Keratinocyte (primary cell): ENCODE results near the gene FTO.

Experiments
- EZH2 ChIP-seq: IDR thresholded peaks from one replicate; pipeline ENCODE4 v1.6.1; 2012; ENCODE audit warnings: inconsistent platforms, mild to moderate bottlenecking, low read length, moderate library complexity
- TF ChIP-seq, protein P1 (sequence below), 3 experiments: IDR thresholded peaks in 1 of 3; conservative IDR thresholded peaks in 1 of 3; optimal IDR thresholded peaks in 1 of 3; 2 replicates in 2 of 3; 3 replicates in 1 of 3; pipeline versions ENCODE3 to v1.5.1; 2011; ENCODE audit warnings: low read length in 3 of 3, mild to moderate bottlenecking in 3 of 3, moderate library complexity in 2 of 3, control low read depth in 1 of 3, inconsistent platforms in 1 of 3; ENCODE audit not compliant: insufficient read depth in 2 of 3; ENCODE audit errors: extremely low read depth in 1 of 3

DNA sequence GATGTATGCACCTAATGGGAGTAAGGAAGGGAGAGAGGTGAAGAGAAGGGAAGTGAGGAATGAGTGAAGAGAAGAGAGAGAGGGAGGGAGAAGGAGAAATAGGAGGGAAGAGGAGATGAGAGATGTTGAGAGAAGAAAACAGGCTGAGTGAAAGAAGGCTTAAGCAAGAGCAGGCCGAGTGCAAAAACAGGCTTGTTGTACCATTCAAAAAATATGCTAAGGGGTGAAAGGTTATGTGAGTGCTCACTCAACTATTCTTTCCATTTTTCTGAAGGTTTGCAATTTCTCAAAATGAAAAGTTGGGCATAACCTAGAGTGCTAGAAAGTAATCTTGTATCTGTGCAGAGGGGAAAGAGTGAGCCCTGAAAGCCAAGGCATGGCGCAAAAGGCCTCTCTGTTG lies 23.2 kb upstream of the FTO start:
- TF ChIP-seq, protein P1, sequence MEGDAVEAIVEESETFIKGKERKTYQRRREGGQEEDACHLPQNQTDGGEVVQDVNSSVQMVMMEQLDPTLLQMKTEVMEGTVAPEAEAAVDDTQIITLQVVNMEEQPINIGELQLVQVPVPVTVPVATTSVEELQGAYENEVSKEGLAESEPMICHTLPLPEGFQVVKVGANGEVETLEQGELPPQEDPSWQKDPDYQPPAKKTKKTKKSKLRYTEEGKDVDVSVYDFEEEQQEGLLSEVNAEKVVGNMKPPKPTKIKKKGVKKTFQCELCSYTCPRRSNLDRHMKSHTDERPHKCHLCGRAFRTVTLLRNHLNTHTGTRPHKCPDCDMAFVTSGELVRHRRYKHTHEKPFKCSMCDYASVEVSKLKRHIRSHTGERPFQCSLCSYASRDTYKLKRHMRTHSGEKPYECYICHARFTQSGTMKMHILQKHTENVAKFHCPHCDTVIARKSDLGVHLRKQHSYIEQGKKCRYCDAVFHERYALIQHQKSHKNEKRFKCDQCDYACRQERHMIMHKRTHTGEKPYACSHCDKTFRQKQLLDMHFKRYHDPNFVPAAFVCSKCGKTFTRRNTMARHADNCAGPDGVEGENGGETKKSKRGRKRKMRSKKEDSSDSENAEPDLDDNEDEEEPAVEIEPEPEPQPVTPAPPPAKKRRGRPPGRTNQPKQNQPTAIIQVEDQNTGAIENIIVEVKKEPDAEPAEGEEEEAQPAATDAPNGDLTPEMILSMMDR (optimal IDR thresholded peaks at IDR 0.05 in 1 of 3, IDR thresholded peaks at IDR 0.05 in 1 of 3, conservative IDR thresholded peaks at IDR 0.05 in 1 of 3; ENCODE audit: extremely low read depth in 1 of 3, insufficient read depth in 2 of 3, low read length in 3 of 3): no peak
- TF ChIP-seq EZH2: no peak
